K562 (cell line): ENCODE data around the gene RBM20. TPM values are rescaled to one million over a fixed set of nuclear protein-coding genes. Genes with fewer than 3 reads are reported as not detected.

ENCODE experiments used
- ATAC-seq: fragments of 200-7000 bp; cut with Tn5 transposase; 3 replicates; pipeline ENCODE4 v1.9.1; 2020; ENCODE audit warnings: moderate library complexity
- BruUV-seq: library from RNA; stranded (reverse); fragments of 400-500 nt; replicated peaks from 2 replicates; lab custom pipeline; 2021; lab: Mats Ljungman, UMichigan
- CTCF ChIA-PET: fragments of 300-600 bp; formaldehyde crosslinking; extraction: SDS; loops from one replicate; lab custom pipeline; 2021; ENCODE audit warnings: low intra/inter-chr PET ratio; lab: Yijun Ruan, JAX
- POLR2A ChIA-PET: fragments of 300-600, 350-650 bp; sonication (Branson Sonifier 250); formaldehyde crosslinking; extraction: SDS; loops from one replicate; lab custom pipeline; 2021; ENCODE audit warnings: antibody characterized with exemption, inconsistent platforms; lab: Yijun Ruan, JAX
- DNase-seq, 4 experiments: peaks; one replicate each; pipeline versions ENCODE4 v3.0.0 to v3.0.0-alpha.2; 2011 to 2018; ENCODE audit warnings: low spot score in 3 of 4, mixed read lengths in 3 of 4; ENCODE audit errors: extremely low read depth in 1 of 4
- FAIRE-seq: peaks from 2 replicates; lab custom pipeline; 2011; peaks lifted over from hg19 to GRCh38; lab: Jason Lieb, UNC
- H2AFZ ChIP-seq: 2 replicates; pipeline ENCODE4 v1.6.0; 2011; ENCODE audit warnings: low read depth, low read length, control low read depth, inconsistent platforms
- H3K27ac ChIP-seq: fragments of 200-600 bp; 3 replicates; pipeline ENCODE4 v1.8.0; 2011; ENCODE audit warnings: low read depth, mild to moderate bottlenecking, control low read depth, inconsistent platforms, low read length, moderate library complexity, mixed read lengths; ENCODE audit errors: extremely low read depth
- H3K27me3 ChIP-seq, 2 experiments: fragments of 300-600 bp in 1 of 2; 2 replicates in 1 of 2; 3 replicates in 1 of 2; pipeline versions ENCODE4 v1.6.0 to v1.8.0; 2011; ENCODE audit warnings: inconsistent platforms in 2 of 2, low read length in 2 of 2, mild to moderate bottlenecking in 1 of 2, mixed read lengths in 1 of 2, moderate library complexity in 1 of 2; ENCODE audit not compliant: control insufficient read depth in 2 of 2, insufficient read depth in 2 of 2
- H3K36me3 ChIP-seq: fragments of 300-600 bp; 3 replicates; pipeline ENCODE4 v1.8.0; 2011; ENCODE audit warnings: mild to moderate bottlenecking, low read length, inconsistent platforms; ENCODE audit not compliant: control insufficient read depth, insufficient read depth
- H3K4me1 ChIP-seq, 2 experiments: fragments of 200-600 bp in 1 of 2; replicated peaks in 1 of 2; 2 replicates in 1 of 2; 3 replicates in 1 of 2; pipeline versions ENCODE4 v1.5.1 to v1.8.0; 2011; ENCODE audit warnings: inconsistent platforms in 2 of 2, low read length in 2 of 2, mild to moderate bottlenecking in 1 of 2, mixed read lengths in 1 of 2, moderate library complexity in 1 of 2; ENCODE audit not compliant: control insufficient read depth in 2 of 2, insufficient read depth in 2 of 2
- H3K4me2 ChIP-seq: 2 replicates; pipeline ENCODE4 v1.6.1; 2011; ENCODE audit warnings: low read length, control low read depth, inconsistent platforms, mixed read lengths; ENCODE audit not compliant: insufficient read depth
- H3K4me3 ChIP-seq: fragments of 200-600 bp; sonication (generic), shearing (Covaris generic); 2 replicates; pipeline ENCODE4 v1.5.1; 2016; ENCODE audit warnings: control low read depth, inconsistent platforms
- H3K79me2 ChIP-seq: fragments of 200-600 bp; 3 replicates; pipeline ENCODE4 v1.8.0; 2011; ENCODE audit warnings: low read length, inconsistent platforms; ENCODE audit not compliant: control insufficient read depth, insufficient read depth
- H3K9ac ChIP-seq, 2 experiments: 2 replicates each; pipeline versions ENCODE4 v1.6.0 to v1.6.1; 2011; ENCODE audit warnings: low read depth in 2 of 2, low read length in 2 of 2, control low read depth in 1 of 2, inconsistent platforms in 1 of 2, mild to moderate bottlenecking in 1 of 2, mixed read lengths in 1 of 2; ENCODE audit not compliant: insufficient read depth in 1 of 2
- H3K9me1 ChIP-seq: one replicate; pipeline ENCODE4 v1.6.0; 2011; ENCODE audit warnings: inconsistent platforms, mild to moderate bottlenecking, low read length, moderate library complexity; ENCODE audit not compliant: control insufficient read depth, insufficient read depth
- H3K9me3 ChIP-seq: replicated peaks from 2 replicates; pipeline ENCODE4 v1.5.1; 2011; ENCODE audit warnings: low read depth, low read length, inconsistent platforms; ENCODE audit not compliant: control insufficient read depth, insufficient read depth
- H4K20me1 ChIP-seq: replicated peaks from 2 replicates; pipeline ENCODE4 v1.6.1; 2011; ENCODE audit warnings: low read length, inconsistent platforms, mixed read lengths; ENCODE audit not compliant: control insufficient read depth, insufficient read depth
- ATF7 ChIP-seq: fragments of 450-650 bp; IDR thresholded peaks from 2 replicates; pipeline ENCODE4 v1.7.1; 2014; ENCODE audit warnings: mild to moderate bottlenecking, moderate library complexity
- FOS ChIP-seq: IDR thresholded peaks from 3 replicates; pipeline ENCODE4 v1.6.1; 2011; ENCODE audit not compliant: insufficient read length; ENCODE audit errors: extremely low read depth
- MAFG ChIP-seq: fragments of 450-650 bp; conservative IDR thresholded peaks from 2 replicates; pipeline ENCODE4 v1.6.1; 2016; ENCODE audit warnings: missing genetic modification characterization, missing compliant biosample characterization
- MEIS2 ChIP-seq: fragments of 450-650 bp; IDR thresholded peaks from 2 replicates; pipeline ENCODE4 v1.6.1; 2014; ENCODE audit warnings: mild to moderate bottlenecking; ENCODE audit not compliant: partially characterized antibody
- NUFIP1 ChIP-seq: fragments of 450-650 bp; IDR thresholded peaks from 2 replicates; pipeline ENCODE4 v1.6.1; 2018; ENCODE audit not compliant: partially characterized antibody
- RAD51 ChIP-seq: fragments of 450-650 bp; IDR thresholded peaks from 2 replicates; pipeline ENCODE4 v1.7.1; 2016; ENCODE audit warnings: low read depth, mild to moderate bottlenecking, borderline replicate concordance
- RBM17 ChIP-seq: fragments of 200-400 bp; formaldehyde crosslinking; IDR thresholded peaks from 2 replicates; pipeline ENCODE4 v1.6.1; 2017; ENCODE audit warnings: low read depth, mild to moderate bottlenecking, low read length, borderline replicate concordance
- TRIM28 ChIP-seq: fragments of 450-650 bp; IDR thresholded peaks from 2 replicates; pipeline ENCODE4 v1.6.1; 2017
- ZNF224 ChIP-seq: sonication (generic); formaldehyde crosslinking; IDR thresholded peaks from 2 replicates; pipeline ENCODE4 v1.8.0; 2022; ENCODE audit warnings: mild to moderate bottlenecking, missing genetic modification reagents
- ZNF77 ChIP-seq: fragments of 250-450 bp; sonication (Bioruptor Pico); IDR thresholded peaks from 2 replicates; pipeline ENCODE4 v1.5.0; 2020
- WGBS: fragments of 100-300 bp; shearing (Covaris generic); methylation state at CpG from one replicate; pipeline ENCODE4 v1.1.6; 2016; ENCODE audit warnings: low coverage, mixed read lengths; ENCODE audit not compliant: insufficient coverage; ENCODE audit errors: missing lambda C conversion rate; 5-methylcytosine and 5-hydroxymethylcytosine counted together
- in situ Hi-C: fragments of 300-500 bp; cut with MboI; formaldehyde crosslinking; loops from 4 replicates; pipeline ENCODE4 v1.15.0; 2018; ENCODE audit warnings: inconsistent platforms, mixed read lengths
- intact Hi-C: fragments of 100-400 bp; cut with micrococcal nuclease; formaldehyde crosslinking; loops from 2 replicates; pipeline ENCODE4 v1.14.2; 2022
- polyA plus RNA-seq, 8 experiments: library from polyadenylated mRNA; depleted of rRNA in 4 of 8; stranded (reverse) in 5 of 8; unstranded in 3 of 8; fragments of >200 nt; fragmentation: Nextera tagmentation in 2 of 8; fragmentation: Illumina TruSeq in 1 of 8; extraction: Ambion mirVana in 2 of 8; extraction: Trizol in 1 of 8; gene quantifications; 2 replicates each; pipeline versions ENCODE4 v1.2.1 to v1.2.3, GENCODE V29; 2011 to 2014; ENCODE audit warnings: inconsistent platforms in 1 of 8, missing spikeins in 1 of 8
- total RNA-seq, 7 experiments: library from RNA; depleted of rRNA in 6 of 7; stranded (reverse); fragments of >200 nt in 6 of 7; fragmentation: Illumina TruSeq in 2 of 7; extraction: Trizol in 2 of 7; gene quantifications; 2 replicates each; pipeline versions ENCODE4 v1.2.1 to v1.2.3, GENCODE V29; 2011 to 2021; ENCODE audit warnings: low replicate concordance in 1 of 7
- TF ChIP-seq, protein P1 (sequence below): fragments of 250-450 bp; sonication (Bioruptor Pico); IDR thresholded peaks from 2 replicates; pipeline ENCODE4 v1.4.0; 2020; ENCODE audit warnings: mild to moderate bottlenecking, moderate library complexity, borderline replicate concordance
- TF ChIP-seq, protein P2 (sequence below): fragments of 250-450 bp; sonication (Bioruptor Pico); IDR thresholded peaks from 2 replicates; pipeline ENCODE4 v1.5.0; 2021; ENCODE audit warnings: mild to moderate bottlenecking, borderline replicate concordance

RBM20 gene
- total and polyA plus RNA-seq, 9 of the 15 experiments (the other 6 are each of a cell fraction or from before 2014, with no cell fraction given): 0.63 to 5.7 (median 3.2) TPM

DNA sequence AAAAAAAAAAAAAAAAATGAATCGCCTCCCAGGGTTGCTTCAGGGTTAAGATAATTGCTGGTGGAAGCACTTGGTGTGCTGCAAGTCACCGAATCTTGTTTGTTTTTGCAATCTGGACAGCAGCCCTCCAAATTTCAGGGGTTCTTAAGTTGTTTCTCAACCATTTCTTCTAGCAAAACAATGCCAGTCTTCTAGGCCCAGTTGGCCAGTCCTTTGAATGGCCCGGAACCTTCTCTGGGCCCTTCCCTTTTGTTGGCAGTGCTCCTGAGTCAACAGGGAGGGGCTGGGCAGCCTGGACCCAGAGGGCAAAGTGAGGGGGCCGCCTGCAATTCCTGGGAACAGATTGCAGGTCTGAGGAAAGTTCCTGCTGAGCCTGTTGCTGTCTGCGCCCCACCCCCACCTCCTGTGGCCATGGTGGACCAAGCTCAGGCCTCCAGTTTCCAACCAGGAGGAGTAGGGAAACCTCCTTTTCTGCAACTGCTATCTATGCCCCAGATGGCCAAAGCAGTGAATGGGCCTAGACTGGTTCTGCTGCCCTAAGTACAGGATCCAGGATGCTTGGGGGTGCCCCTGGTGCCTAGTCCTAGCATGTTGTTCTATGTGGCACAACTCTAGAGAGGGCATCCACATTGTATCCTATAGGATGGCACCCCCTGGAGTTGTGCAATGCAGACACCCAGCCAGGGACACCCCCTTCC lies 196.2 kb downstream of the RBM20 start (continued):
- TF ChIP-seq, protein P1, sequence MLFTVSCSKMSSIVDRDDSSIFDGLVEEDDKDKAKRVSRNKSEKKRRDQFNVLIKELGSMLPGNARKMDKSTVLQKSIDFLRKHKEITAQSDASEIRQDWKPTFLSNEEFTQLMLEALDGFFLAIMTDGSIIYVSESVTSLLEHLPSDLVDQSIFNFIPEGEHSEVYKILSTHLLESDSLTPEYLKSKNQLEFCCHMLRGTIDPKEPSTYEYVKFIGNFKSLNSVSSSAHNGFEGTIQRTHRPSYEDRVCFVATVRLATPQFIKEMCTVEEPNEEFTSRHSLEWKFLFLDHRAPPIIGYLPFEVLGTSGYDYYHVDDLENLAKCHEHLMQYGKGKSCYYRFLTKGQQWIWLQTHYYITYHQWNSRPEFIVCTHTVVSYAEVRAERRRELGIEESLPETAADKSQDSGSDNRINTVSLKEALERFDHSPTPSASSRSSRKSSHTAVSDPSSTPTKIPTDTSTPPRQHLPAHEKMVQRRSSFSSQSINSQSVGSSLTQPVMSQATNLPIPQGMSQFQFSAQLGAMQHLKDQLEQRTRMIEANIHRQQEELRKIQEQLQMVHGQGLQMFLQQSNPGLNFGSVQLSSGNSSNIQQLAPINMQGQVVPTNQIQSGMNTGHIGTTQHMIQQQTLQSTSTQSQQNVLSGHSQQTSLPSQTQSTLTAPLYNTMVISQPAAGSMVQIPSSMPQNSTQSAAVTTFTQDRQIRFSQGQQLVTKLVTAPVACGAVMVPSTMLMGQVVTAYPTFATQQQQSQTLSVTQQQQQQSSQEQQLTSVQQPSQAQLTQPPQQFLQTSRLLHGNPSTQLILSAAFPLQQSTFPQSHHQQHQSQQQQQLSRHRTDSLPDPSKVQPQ (CRISPR knock-in tag): no peak

DNA sequence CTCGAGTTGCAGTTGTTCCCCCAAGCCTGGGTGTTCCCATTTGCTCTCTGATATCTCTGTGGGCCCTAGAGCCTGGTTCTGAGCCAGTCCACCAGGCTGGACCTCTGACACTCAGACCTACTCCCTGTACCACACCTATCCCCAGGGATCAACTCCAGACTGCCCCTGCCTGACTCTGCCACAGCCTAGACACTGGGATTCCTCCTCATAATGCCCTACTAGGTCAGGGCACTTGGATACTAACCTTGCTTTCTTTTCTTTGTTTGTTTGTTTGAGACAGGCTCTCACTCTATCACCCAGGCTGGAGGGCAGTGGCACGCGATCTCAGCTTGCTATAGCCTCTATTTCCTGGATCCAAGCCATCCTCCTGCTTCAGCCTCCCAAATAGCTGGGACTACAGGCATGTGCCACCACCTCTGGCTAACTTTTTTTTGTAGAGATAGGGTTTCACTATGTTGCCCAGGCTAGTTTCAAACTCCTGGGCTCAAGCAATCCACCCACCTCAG lies 196.8 kb downstream of the RBM20 start:
- FAIRE-seq (no peak), ATAC-seq (no peak)
- no peak overlapping the region for H2AFZ ChIP-seq
- no peaks in the 10 kb centered on the region for H3K79me2 ChIP-seq
- CTCF ChIA-PET: no interaction called here
- peaks cover under 1% of the 10 kb centered on the region; the same call in 2 of the 3 replicates for H3K36me3 ChIP-seq
- WGBS: 100% methylated on average over 1 of the region's 3 CpGs
- H3K9me1 ChIP-seq: no peaks in the 10 kb centered on the region
- TF ChIP-seq MEIS2 (no peak), NUFIP1 (no peak), ATF7 (no peak), ZNF224 (CRISPR knock-in tag) (no peak), RAD51 (no peak), ZNF77 (CRISPR knock-in tag) (no peak), TRIM28 (no peak), MAFG (tag) (no peak), RBM17 (no peak), FOS (no peak)
- TF ChIP-seq, protein P2, sequence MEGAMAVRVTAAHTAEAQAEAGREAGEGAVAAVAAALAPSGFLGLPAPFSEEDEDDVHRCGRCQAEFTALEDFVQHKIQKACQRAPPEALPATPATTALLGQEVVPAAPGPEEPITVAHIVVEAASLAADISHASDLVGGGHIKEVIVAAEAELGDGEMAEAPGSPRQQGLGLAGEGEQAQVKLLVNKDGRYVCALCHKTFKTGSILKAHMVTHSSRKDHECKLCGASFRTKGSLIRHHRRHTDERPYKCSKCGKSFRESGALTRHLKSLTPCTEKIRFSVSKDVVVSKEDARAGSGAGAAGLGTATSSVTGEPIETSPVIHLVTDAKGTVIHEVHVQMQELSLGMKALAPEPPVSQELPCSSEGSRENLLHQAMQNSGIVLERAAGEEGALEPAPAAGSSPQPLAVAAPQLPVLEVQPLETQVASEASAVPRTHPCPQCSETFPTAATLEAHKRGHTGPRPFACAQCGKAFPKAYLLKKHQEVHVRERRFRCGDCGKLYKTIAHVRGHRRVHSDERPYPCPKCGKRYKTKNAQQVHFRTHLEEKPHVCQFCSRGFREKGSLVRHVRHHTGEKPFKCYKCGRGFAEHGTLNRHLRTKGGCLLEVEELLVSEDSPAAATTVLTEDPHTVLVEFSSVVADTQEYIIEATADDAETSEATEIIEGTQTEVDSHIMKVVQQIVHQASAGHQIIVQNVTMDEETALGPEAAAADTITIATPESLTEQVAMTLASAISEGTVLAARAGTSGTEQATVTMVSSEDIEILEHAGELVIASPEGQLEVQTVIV (CRISPR knock-in tag): no peak
- TF ChIP-seq, all 486 proteins: peak for 0
- Histone ChIP-seq H4K20me1 (no peaks in the 10 kb centered on the region), H3K27ac (no peak overlapping the region), H3K4me1 (peaks cover 6 to 17% of the 10 kb centered on the region in 2 experiments; a peak in 4 of 5 replicates), H3K9me3 (no peaks in the 10 kb centered on the region), H3K9ac (no peak overlapping the region), H3K4me2 (no peak overlapping the region), H3K27me3 (no peaks in the 10 kb centered on the region), H3K4me3 (no peak overlapping the region)
- in situ Hi-C loops: no loop called here
- no TSS peak for BruUV-seq
- intact Hi-C loops: no loop called here
- no peak for DNase-seq
- POLR2A ChIA-PET: no interaction called here
